Small intestine (tissue), 7 donors: Measurements from ENCODE around the gene AMBRA1. TPM values are rescaled to one million over a fixed set of nuclear protein-coding genes. Genes with fewer than 3 reads are reported as not detected.

Experiments
- DNase-seq, 2 donors: peaks; one replicate each; pipeline versions ENCODE4 v3.0.0 to v3.0.0-alpha.2; 2013
- FAIRE-seq: peaks from 2 replicates; lab custom pipeline; 2012; peaks lifted over from hg19 to GRCh38; lab: Jason Lieb, UNC
- H3K27ac ChIP-seq, 3 donors: one replicate each; pipeline ENCODE4 v1.5.1; 2013; ENCODE audit warnings: low read length in 2 of 3, mild to moderate bottlenecking in 2 of 3, control low read depth in 1 of 3, inconsistent platforms in 1 of 3, low read depth in 1 of 3, moderate library complexity in 1 of 3
- H3K27me3 ChIP-seq, 3 donors: one replicate each; pipeline ENCODE4 v1.6.1; 2013; ENCODE audit warnings: low read length in 3 of 3, inconsistent platforms in 1 of 3; ENCODE audit not compliant: control insufficient read depth in 3 of 3, insufficient read depth in 3 of 3
- H3K36me3 ChIP-seq, 3 donors: one replicate each; pipeline ENCODE4 v1.6.1; 2013; ENCODE audit warnings: low read length in 3 of 3, inconsistent platforms in 1 of 3, low read depth in 1 of 3, mild to moderate bottlenecking in 1 of 3, moderate library complexity in 1 of 3; ENCODE audit not compliant: control insufficient read depth in 3 of 3, insufficient read depth in 2 of 3
- H3K4me1 ChIP-seq, 3 donors: one replicate each; pipeline ENCODE4 v1.6.1; 2013; ENCODE audit warnings: low read length in 2 of 3, inconsistent platforms in 1 of 3, low read depth in 1 of 3, mild to moderate bottlenecking in 1 of 3, moderate library complexity in 1 of 3; ENCODE audit not compliant: control insufficient read depth in 3 of 3, insufficient read depth in 2 of 3
- H3K4me3 ChIP-seq, 3 donors: one replicate each; pipeline ENCODE4 v1.5.1; 2013; ENCODE audit warnings: low read length in 3 of 3, control low read depth in 1 of 3, inconsistent platforms in 1 of 3, low read depth in 1 of 3, mild to moderate bottlenecking in 1 of 3, moderate library complexity in 1 of 3
- H3K9me3 ChIP-seq, 2 donors: one replicate each; pipeline ENCODE4 v1.6.1; 2013; ENCODE audit warnings: low read depth in 1 of 2, low read length in 1 of 2; ENCODE audit not compliant: control insufficient read depth in 2 of 2, insufficient read depth in 1 of 2
- WGBS, 3 donors: extraction: QIAGEN DNeasy Blood & Tissue Kit; methylation state at CpG; one replicate each; pipeline ENCODE4 v1.1.7; 2013; 5-methylcytosine and 5-hydroxymethylcytosine counted together
- polyA plus RNA-seq, 4 donors: library from polyadenylated mRNA; stranded (reverse) in 3 of 4; unstranded in 1 of 4; fragments of 200-250 nt in 3 of 4; fragments of 120-200 nt in 1 of 4; gene quantifications; one replicate each; pipeline versions ENCODE4 v1.2.1 to v1.2.3, GENCODE V29; 2013
- donor health status: healthy with polysubstance abuse.
- donor health status: control.
- donor health status: control.
- donor health status: Bipolar disorder and iron deficiency.
- donor health status: healthy.

AMBRA1 gene
- polyA plus RNA-seq, 4 donors = 7.8 to 22.2 (median 12.6) TPM

DNA sequence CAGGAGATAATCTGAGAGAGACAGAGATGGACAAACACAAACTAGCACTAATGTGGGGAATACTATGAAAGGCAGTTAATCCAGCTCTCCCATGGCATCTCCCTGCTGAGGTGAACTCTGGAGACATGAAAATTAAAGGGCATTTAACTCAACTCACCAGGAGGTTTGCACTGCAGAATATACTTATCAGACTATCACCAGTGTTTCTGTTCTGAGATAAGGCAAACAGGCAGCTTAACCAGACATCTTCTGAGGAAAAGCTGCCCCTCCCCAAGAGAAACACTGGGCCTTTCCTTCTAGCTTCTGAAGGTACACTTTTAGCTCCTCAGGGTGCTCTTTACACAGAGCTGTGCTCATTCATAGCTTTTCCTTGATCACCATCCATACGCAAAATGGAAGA, 85.5 kb downstream of the AMBRA1 start:
- 92 to 97% (median 96%) methylated on average over 1 of the region's 1 CpG for WGBS, 3 donors
- no peak overlapping the region for H3K4me3 ChIP-seq
- H3K27ac ChIP-seq = no peak overlapping the region
- H3K4me1 ChIP-seq = peaks cover 0 to 29% (median 2%) of the 10 kb centered on the region in 3 donors
- peaks cover 7 to 19% (median 13%) of the 10 kb centered on the region in 3 donors for H3K36me3 ChIP-seq
- H3K9me3 ChIP-seq = no peaks in the 10 kb centered on the region
- FAIRE-seq = no peak
- no peak for DNase-seq
- no peaks in the 10 kb centered on the region for H3K27me3 ChIP-seq

DNA sequence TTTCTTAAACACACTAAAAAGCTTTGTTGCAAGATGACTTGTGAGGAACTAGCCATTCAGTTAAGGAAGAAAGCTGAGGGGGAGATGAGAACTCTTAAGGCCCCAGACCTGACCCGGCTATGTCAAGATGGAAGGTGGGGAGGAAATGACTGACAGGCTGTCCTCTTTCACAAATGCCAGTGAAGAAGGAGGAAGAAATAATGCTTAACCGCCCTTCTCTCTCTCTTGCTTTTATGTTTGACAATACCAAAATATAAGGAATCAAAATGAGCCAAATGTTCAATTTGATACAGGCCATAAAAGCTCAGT, 87.4 kb downstream of the AMBRA1 start:
- peaks cover 0 to 27% (median 0%) of the 10 kb centered on the region in 3 donors for H3K4me1 ChIP-seq
- 34 to 59% (median 37%) methylated on average over 2 of the region's 2 CpGs for WGBS, 3 donors
- no peaks in the 10 kb centered on the region for H3K9me3 ChIP-seq
- H3K4me3 ChIP-seq = no peak overlapping the region
- DNase-seq = no peak
- H3K36me3 ChIP-seq = peaks cover 7 to 17% (median 13%) of the 10 kb centered on the region in 3 donors
- no peaks in the 10 kb centered on the region for H3K27me3 ChIP-seq
- FAIRE-seq = no peak
- peak overlapping the region; percentile 60 to 70 (median 68) for H3K27ac ChIP-seq

GRCh38 chr11:46505741-46506482, 87.9 kb downstream of the AMBRA1 start:
- WGBS, 3 donors = 38 to 66% (median 53%) methylated on average over 6 of the region's 6 CpGs
- peak overlapping the region; percentile 50 to 70 (median 68) for H3K27ac ChIP-seq

DNA sequence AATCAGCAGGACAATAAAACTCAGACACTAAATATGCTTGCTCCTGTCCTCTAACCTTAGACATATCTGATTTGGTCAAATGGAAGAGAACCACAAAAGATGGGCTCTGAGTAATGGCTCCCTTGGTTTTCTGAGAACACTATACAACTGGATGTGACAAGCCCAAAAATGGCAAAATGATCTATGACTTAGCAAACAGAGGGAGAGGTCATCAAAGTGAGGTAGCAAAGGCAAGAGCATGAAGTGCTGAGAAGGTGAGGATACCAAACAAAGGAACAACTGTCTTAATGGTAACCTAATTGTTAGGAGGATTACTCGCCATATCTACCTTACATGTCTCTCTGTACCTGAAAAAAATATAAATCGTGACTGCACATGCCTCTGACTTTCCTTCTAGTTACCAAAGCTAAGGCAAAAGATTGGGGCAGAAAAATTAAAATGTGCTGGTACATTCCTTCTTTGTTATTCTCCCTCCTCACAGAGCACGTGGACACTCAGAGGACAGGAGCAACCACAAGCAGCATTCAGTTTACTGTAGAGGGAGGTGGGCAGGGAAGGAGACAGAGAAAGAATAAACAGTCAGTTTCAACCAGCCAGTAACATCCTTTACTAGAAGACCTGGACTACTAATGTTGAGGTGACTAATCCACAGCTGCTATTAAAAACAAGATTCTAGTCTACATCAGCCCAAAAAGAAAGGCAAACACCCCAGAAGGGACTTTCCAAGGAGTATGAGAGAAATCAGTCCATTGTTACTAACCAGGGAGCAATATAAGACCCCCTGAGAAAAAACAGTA, 88.8 kb downstream of the AMBRA1 start:
- Histone ChIP-seq H3K36me3 (peaks cover 7 to 20% (median 13%) of the 10 kb centered on the region in 3 donors), H3K4me1 (peaks cover 0 to 26% (median 0%) of the 10 kb centered on the region in 3 donors), H3K9me3 (no peaks in the 10 kb centered on the region), H3K27me3 (no peaks in the 10 kb centered on the region), H3K27ac (peak overlapping the region in 1 of 3 donors; percentile 68), H3K4me3 (no peak overlapping the region)
- WGBS, 3 donors = 74 to 77% (median 75%) methylated on average over 3 of the region's 3 CpGs
- DNase-seq = no peak
- FAIRE-seq = no peak

More at GRCh38 chr11:46505741-46506482, 87.9 kb downstream of the AMBRA1 start:
- H3K9me3 ChIP-seq = no peaks in the 10 kb centered on the region
- FAIRE-seq (no peak), DNase-seq (peak; percentile 51 to 67)
- no peaks in the 10 kb centered on the region for H3K27me3 ChIP-seq
- peaks cover 0 to 26% (median 0%) of the 10 kb centered on the region in 3 donors for H3K4me1 ChIP-seq
- H3K36me3 ChIP-seq = peaks cover 7 to 20% (median 13%) of the 10 kb centered on the region in 3 donors
- no peak overlapping the region for H3K4me3 ChIP-seq

GRCh38 chr11:46499821-46500220, 94.0 kb downstream of the AMBRA1 start:
- FAIRE-seq (no peak), DNase-seq (no peak)
- Histone ChIP-seq H3K27me3 (no peaks in the 10 kb centered on the region), H3K4me3 (no peak overlapping the region), H3K9me3 (no peaks in the 10 kb centered on the region), H3K27ac (no peak overlapping the region), H3K36me3 (peaks cover 0 to 19% (median 3%) of the 10 kb centered on the region in 3 donors), H3K4me1 (peaks cover 0 to 15% (median 0%) of the 10 kb centered on the region in 3 donors)
- WGBS, 3 donors = 89 to 92% (median 91%) methylated on average over 5 of the region's 5 CpGs

- Histone ChIP-seq H3K4me1 (peaks cover 0 to 9% (median 0%) of the 10 kb centered on the region in 3 donors), H3K27ac (no peak overlapping the region), H3K9me3 (no peaks in the 10 kb centered on the region), H3K27me3 (no peaks in the 10 kb centered on the region), H3K36me3 (peaks cover 0 to 17% (median 0%) of the 10 kb centered on the region in 3 donors), H3K4me3 (no peak overlapping the region)
- 96 to 98% (median 96%) methylated on average over 2 of the region's 2 CpGs for WGBS, 3 donors
- FAIRE-seq = no peak
- DNase-seq = no peak
Measured at GRCh38 chr11:46498968-46499367, 94.9 kb downstream of the AMBRA1 start.

GRCh38 chr11:46498179-46498578, 95.6 kb downstream of the AMBRA1 start:
- FAIRE-seq = no peak
- no peak for DNase-seq
- Histone ChIP-seq H3K4me1 (peaks cover 0 to 7% (median 0%) of the 10 kb centered on the region in 3 donors), H3K27me3 (no peaks in the 10 kb centered on the region), H3K9me3 (no peaks in the 10 kb centered on the region), H3K4me3 (no peak overlapping the region), H3K27ac (no peak overlapping the region), H3K36me3 (peaks cover 0 to 16% (median 0%) of the 10 kb centered on the region in 3 donors)
- 84 to 100% (median 89%) methylated on average over 1 of the region's 1 CpG for WGBS, 3 donors

GRCh38 chr11:46497498-46497897, 96.3 kb downstream of the AMBRA1 start:
- DNase-seq = no peak
- H3K27me3 ChIP-seq = no peaks in the 10 kb centered on the region
- FAIRE-seq = no peak
- H3K36me3 ChIP-seq = peaks cover 0 to 22% (median 2%) of the 10 kb centered on the region in 3 donors
- WGBS, 3 donors = 54 to 67% (median 66%) methylated on average over 4 of the region's 4 CpGs
- no peak overlapping the region for H3K4me3 ChIP-seq
- H3K4me1 ChIP-seq = peaks cover 0 to 7% (median 0%) of the 10 kb centered on the region in 3 donors
- no peaks in the 10 kb centered on the region for H3K9me3 ChIP-seq
- no peak overlapping the region for H3K27ac ChIP-seq
